Breast epithelium (tissue), 4 donors: ENCODE results near the gene STOML1. TPM values are rescaled to one million over a fixed set of nuclear protein-coding genes. Genes with fewer than 3 reads are reported as not detected.

Experiments
- DNase-seq, 2 donors: peaks; one replicate each; pipeline ENCODE4 v3.0.0-alpha.2; 2019; ENCODE audit warnings: low spot score in 2 of 2
- H3K27ac ChIP-seq, 2 donors: fragments of 200-600 bp; sonication (generic) in 1 of 2; one replicate each; pipeline ENCODE4 v1.5.1; 2016 to 2019; ENCODE audit warnings: mild to moderate bottlenecking in 1 of 2
- H3K27me3 ChIP-seq, 2 donors: fragments of 200-600 bp; sonication (generic) in 1 of 2; one replicate each; pipeline versions ENCODE4 v1.5.1 to v1.6.0; 2017 to 2019; ENCODE audit warnings: control low read depth in 1 of 2, mild to moderate bottlenecking in 1 of 2
- H3K36me3 ChIP-seq: fragments of 200-600 bp; one replicate; pipeline ENCODE4 v1.5.1; 2019
- H3K4me1 ChIP-seq, 2 donors: fragments of 200-600 bp; sonication (generic); one replicate each; pipeline ENCODE4 v1.5.1; 2016 to 2019; ENCODE audit warnings: control low read depth in 1 of 2
- H3K4me3 ChIP-seq, 3 donors: fragments of 200-600 bp; sonication (generic); 1 replicate in 2 of 3; 2 replicates in 1 of 3; pipeline ENCODE4 v1.5.1; 2016 to 2019; ENCODE audit warnings: mild to moderate bottlenecking in 3 of 3, moderate library complexity in 2 of 3
- H3K9me3 ChIP-seq, 2 donors: fragments of 200-600 bp; sonication (generic) in 1 of 2; one replicate each; pipeline ENCODE4 v1.5.1; 2016 to 2019; ENCODE audit warnings: control low read depth in 1 of 2
- CTCF ChIP-seq, 3 donors: fragments of 450-650 bp; IDR thresholded peaks; one replicate each; pipeline ENCODE4 v1.5.1; 2016 to 2017; ENCODE audit warnings: antibody characterized with exemption in 3 of 3, mild to moderate bottlenecking in 3 of 3, moderate library complexity in 3 of 3
- POLR2A ChIP-seq: fragments of 450-650 bp; IDR thresholded peaks from one replicate; pipeline ENCODE4 v1.6.1; 2016; ENCODE audit warnings: antibody characterized with exemption, mild to moderate bottlenecking, moderate library complexity
- POLR2AphosphoS5 ChIP-seq, 3 donors: sonication (generic); formaldehyde crosslinking; IDR thresholded peaks; one replicate each; pipeline ENCODE4 v1.6.1; 2017; ENCODE audit warnings: antibody characterized with exemption in 3 of 3
- intact Hi-C: fragments of 100-400 bp; cut with DNase I; formaldehyde crosslinking; loops from one replicate; pipeline ENCODE4 v1.15.1; 2023; ENCODE audit warnings: low total_unique reads
- total RNA-seq, 3 donors: library from RNA; depleted of rRNA; stranded (reverse); fragments of >200 nt; gene quantifications; one replicate each; pipeline ENCODE4 v1.1.0, GENCODE V29; 2016

STOML1 gene
- total RNA-seq, 3 donors from 2014 or later: 8.5 to 10.7 (median 9.7) TPM

- Histone ChIP-seq H3K27ac (peak overlapping the region; percentile 91 to 99), H3K4me1 (peaks cover 7 to 12% of the 10 kb centered on the region in 2 donors), H3K4me3 (no peak overlapping the region), H3K27me3 (no peaks in the 10 kb centered on the region), H3K9me3 (no peaks in the 10 kb centered on the region), H3K36me3 (no peaks in the 10 kb centered on the region)
- intact Hi-C loops: no loop called here
- DNase-seq: no peak
- TF ChIP-seq POLR2AphosphoS5 (IDR thresholded peaks at IDR 0.05) (no peak), CTCF (IDR thresholded peaks at IDR 0.05) (no peak), POLR2A (no peak)
These were observed 40.5 kb downstream of the STOML1 start for GRCh38 chr15:73951601-73952000.

- Histone ChIP-seq H3K36me3 (no peaks in the 10 kb centered on the region), H3K4me3 (no peak overlapping the region), H3K4me1 (peaks cover 7 to 12% of the 10 kb centered on the region in 2 donors), H3K27me3 (no peaks in the 10 kb centered on the region), H3K9me3 (no peaks in the 10 kb centered on the region), H3K27ac (peak overlapping the region; percentile 91 to 99)
- no peak for TF ChIP-seq POLR2A
- TF ChIP-seq POLR2AphosphoS5 (IDR thresholded peaks at IDR 0.05): peak; percentile 72 to 83 (median 78)
- TF ChIP-seq CTCF (IDR thresholded peaks at IDR 0.05): peak in 2 of 3 donors; percentile 51 to 59
- intact Hi-C loops: no loop called here
- DNase-seq: peak; percentile 63 to 90
These were observed 41.1 kb downstream of the STOML1 start for GRCh38 chr15:73950831-73951561.

GRCh38 chr15:73950479-73950830, 41.6 kb downstream of the STOML1 start:
- Histone ChIP-seq H3K9me3 (no peaks in the 10 kb centered on the region), H3K36me3 (no peaks in the 10 kb centered on the region), H3K4me3 (no peak overlapping the region), H3K27me3 (no peaks in the 10 kb centered on the region), H3K27ac (peak overlapping the region; percentile 91 to 99), H3K4me1 (peaks cover 7 to 12% of the 10 kb centered on the region in 2 donors)
- DNase-seq: no peak
- intact Hi-C loops: no loop called here
- no peak for TF ChIP-seq POLR2AphosphoS5 (IDR thresholded peaks at IDR 0.05)
- no peak for TF ChIP-seq POLR2A
- no peak for TF ChIP-seq CTCF (IDR thresholded peaks at IDR 0.05)

- H3K4me1 ChIP-seq: peaks cover 7 to 12% of the 10 kb centered on the region in 2 donors
- no peaks in the 10 kb centered on the region for H3K36me3 ChIP-seq
- no peak overlapping the region for H3K4me3 ChIP-seq
- intact Hi-C loops: no loop called here
- H3K9me3 ChIP-seq: no peaks in the 10 kb centered on the region
- H3K27ac ChIP-seq: peak overlapping the region in 1 of 2 donors; percentile 3
- no peak for DNase-seq
- TF ChIP-seq POLR2AphosphoS5 (IDR thresholded peaks at IDR 0.05) (no peak), CTCF (IDR thresholded peaks at IDR 0.05) (no peak)
- H3K27me3 ChIP-seq: no peaks in the 10 kb centered on the region
These were observed 42.6 kb downstream of the STOML1 start for GRCh38 chr15:73949496-73949895.

GRCh38 chr15:73948982-73949381, 43.1 kb downstream of the STOML1 start:
- peaks cover 7 to 12% of the 10 kb centered on the region in 2 donors for H3K4me1 ChIP-seq
- H3K4me3 ChIP-seq: no peak overlapping the region
- no peaks in the 10 kb centered on the region for H3K9me3 ChIP-seq
- no peak for DNase-seq
- no peaks in the 10 kb centered on the region for H3K36me3 ChIP-seq
- H3K27ac ChIP-seq: no peak overlapping the region
- intact Hi-C loops: no loop called here
- TF ChIP-seq POLR2A (no peak), CTCF (IDR thresholded peaks at IDR 0.05) (no peak), POLR2AphosphoS5 (IDR thresholded peaks at IDR 0.05) (no peak)
- no peaks in the 10 kb centered on the region for H3K27me3 ChIP-seq
